Astrocyte (in vitro differentiated cells and primary cell): Measurements from ENCODE around the gene NPTXR.

Experiments
- CTCF ChIP-seq: IDR thresholded peaks from 2 replicates; pipeline ENCODE4 v1.5.1; 2011; ENCODE audit warnings: low read depth, mild to moderate bottlenecking, inconsistent platforms, low read length, moderate library complexity; ENCODE audit not compliant: insufficient read depth
- EZH2 ChIP-seq: IDR thresholded peaks from 2 replicates; pipeline ENCODE4 v1.6.1; 2012; ENCODE audit warnings: mild to moderate bottlenecking, low read length, inconsistent platforms; ENCODE audit not compliant: insufficient read depth

DNA sequence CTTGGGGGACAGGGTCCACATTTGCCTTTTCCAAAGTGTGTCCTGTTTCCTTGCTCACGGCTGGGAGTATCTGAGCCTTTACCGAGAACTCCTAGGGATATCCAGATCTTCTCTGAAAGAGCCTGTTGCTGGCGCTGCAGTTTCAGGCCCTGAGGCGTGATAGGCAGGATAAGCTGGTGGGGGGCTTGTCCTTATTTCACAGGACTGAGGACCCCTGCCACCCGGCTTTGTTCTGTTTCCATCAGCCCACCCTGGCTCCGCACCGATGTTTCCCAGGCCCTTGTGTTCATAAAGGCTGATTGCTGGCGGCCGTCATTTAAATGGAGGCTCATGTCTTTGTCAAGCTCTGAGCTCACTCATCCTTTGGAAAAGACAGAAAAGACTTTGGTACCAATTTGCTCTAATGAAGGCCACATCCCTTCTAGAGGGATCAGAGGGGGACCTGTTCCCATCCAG, 9.4 kb upstream of the NPTXR start:
- TF ChIP-seq EZH2 (no peak), CTCF (no peak)
